Lung (tissue), 12 donors: ENCODE measurements around the gene TGFBR1. TPM values are rescaled to one million over a fixed set of nuclear protein-coding genes. Genes with fewer than 3 reads are reported as not detected.

ENCODE experiments used
- ATAC-seq: fragments of 200-7000 bp; cut with Tn5 transposase; one replicate; pipeline ENCODE4 v1.9.1; 2020; ENCODE audit warnings: moderate number of reproducible peaks; ENCODE audit not compliant: insufficient read depth, low FRiP score
- DNase-seq, 3 donors: peaks; one replicate each; pipeline ENCODE4 v3.0.0-alpha.2; 2013 to 2017
- H3K27ac ChIP-seq, 2 donors: one replicate each; pipeline ENCODE4 v1.5.1; 2013; ENCODE audit warnings: mild to moderate bottlenecking in 2 of 2, moderate library complexity in 2 of 2, control low read depth in 1 of 2, inconsistent platforms in 1 of 2, low read depth in 1 of 2, low read length in 1 of 2
- H3K27me3 ChIP-seq, 3 donors: one replicate each; pipeline ENCODE4 v1.5.1; 2013; ENCODE audit warnings: low read length in 2 of 3; ENCODE audit not compliant: control insufficient read depth in 3 of 3, insufficient read depth in 3 of 3
- H3K36me3 ChIP-seq, 4 donors: one replicate each; pipeline ENCODE4 v1.5.1; 2013; ENCODE audit warnings: low read length in 4 of 4, mild to moderate bottlenecking in 1 of 4, moderate library complexity in 1 of 4; ENCODE audit not compliant: control insufficient read depth in 4 of 4, insufficient read depth in 4 of 4
- H3K4me1 ChIP-seq, 5 donors: one replicate each; pipeline ENCODE4 v1.5.1; 2013; ENCODE audit warnings: low read length in 5 of 5, mild to moderate bottlenecking in 2 of 5, moderate library complexity in 1 of 5; ENCODE audit not compliant: control insufficient read depth in 5 of 5, insufficient read depth in 5 of 5
- H3K4me3 ChIP-seq: one replicate; pipeline ENCODE4 v1.5.1; 2013; ENCODE audit warnings: mild to moderate bottlenecking, control low read depth, moderate library complexity
- H3K9ac ChIP-seq, 2 donors: one replicate each; pipeline ENCODE4 v1.5.1; 2013; ENCODE audit warnings: low read length in 2 of 2, control low read depth in 1 of 2; ENCODE audit not compliant: insufficient read depth in 1 of 2
- H3K9me3 ChIP-seq, 4 donors: one replicate each; pipeline ENCODE4 v1.5.1; 2013; ENCODE audit warnings: low read length in 3 of 4, mild to moderate bottlenecking in 1 of 4, moderate library complexity in 1 of 4; ENCODE audit not compliant: control insufficient read depth in 4 of 4, insufficient read depth in 3 of 4
- WGBS, 2 donors: extraction: QIAGEN DNeasy Blood & Tissue Kit; methylation state at CpG; one replicate each; pipeline ENCODE4 v1.1.7; 2013; 5-methylcytosine and 5-hydroxymethylcytosine counted together
- polyA plus RNA-seq, 2 donors: library from polyadenylated mRNA; stranded (reverse); fragments of 200-250 nt; gene quantifications; one replicate each; pipeline ENCODE4 v1.2.1, GENCODE V29; 2013
- total RNA-seq, 2 donors: library from RNA; depleted of rRNA in 1 of 2; stranded (reverse); fragments of >200 nt in 1 of 2; gene quantifications; one replicate each; pipeline ENCODE4 v1.2.1, GENCODE V29; 2014 to 2021
- TF ChIP-seq, protein P1 (sequence below): IDR thresholded peaks from 2 replicates; pipeline ENCODE4 v1.5.1; 2012; ENCODE audit warnings: mild to moderate bottlenecking; ENCODE audit errors: control extremely low read depth, extremely low read depth
- donor health status: control.
- donor health status: control.
- donor health status: Bipolar disorder and iron deficiency.
- donor health status: healthy.
- donor health status: DM: yes; HTN: yes; CAD: no.

Gene TGFBR1
- total and polyA plus RNA-seq, 4 donors, result 14.2 to 73.2 (median 28.9) TPM

DNA sequence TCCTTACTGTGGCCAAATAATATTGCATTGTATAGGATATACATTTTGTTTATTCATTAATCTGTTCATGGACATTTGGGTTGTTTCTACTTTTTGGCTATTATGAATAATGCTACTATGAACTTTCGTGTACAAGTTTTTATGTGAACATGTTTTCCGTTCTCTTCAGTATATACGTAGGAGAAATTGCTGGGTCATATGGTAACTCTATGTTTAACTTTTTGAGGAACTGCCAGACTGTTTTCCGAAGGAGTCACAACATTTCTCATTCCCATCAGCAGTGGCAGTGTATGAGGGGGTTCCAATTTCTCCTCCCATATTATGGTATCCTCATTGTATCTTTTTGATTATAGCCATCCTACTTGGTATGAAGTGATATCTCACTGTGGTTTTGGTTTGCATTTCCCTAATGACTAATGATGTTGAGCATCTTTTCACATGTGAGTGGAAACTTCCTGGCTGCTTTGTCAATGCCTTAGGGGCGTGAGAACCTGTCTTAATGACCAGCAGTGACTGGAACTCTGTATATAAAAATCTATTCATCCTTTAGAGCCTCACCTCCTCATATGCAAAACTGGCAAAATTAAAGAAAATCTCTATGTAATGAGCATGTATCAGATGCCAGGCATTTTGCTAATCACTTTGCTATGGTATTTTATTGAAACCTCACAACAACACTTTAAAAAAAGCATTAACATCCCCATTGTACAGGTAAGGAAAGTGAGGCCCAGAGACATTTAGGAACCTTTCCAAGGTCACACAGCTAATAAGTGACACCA lies 47.8 kb upstream of the TGFBR1 start:
- TF ChIP-seq, protein P1, sequence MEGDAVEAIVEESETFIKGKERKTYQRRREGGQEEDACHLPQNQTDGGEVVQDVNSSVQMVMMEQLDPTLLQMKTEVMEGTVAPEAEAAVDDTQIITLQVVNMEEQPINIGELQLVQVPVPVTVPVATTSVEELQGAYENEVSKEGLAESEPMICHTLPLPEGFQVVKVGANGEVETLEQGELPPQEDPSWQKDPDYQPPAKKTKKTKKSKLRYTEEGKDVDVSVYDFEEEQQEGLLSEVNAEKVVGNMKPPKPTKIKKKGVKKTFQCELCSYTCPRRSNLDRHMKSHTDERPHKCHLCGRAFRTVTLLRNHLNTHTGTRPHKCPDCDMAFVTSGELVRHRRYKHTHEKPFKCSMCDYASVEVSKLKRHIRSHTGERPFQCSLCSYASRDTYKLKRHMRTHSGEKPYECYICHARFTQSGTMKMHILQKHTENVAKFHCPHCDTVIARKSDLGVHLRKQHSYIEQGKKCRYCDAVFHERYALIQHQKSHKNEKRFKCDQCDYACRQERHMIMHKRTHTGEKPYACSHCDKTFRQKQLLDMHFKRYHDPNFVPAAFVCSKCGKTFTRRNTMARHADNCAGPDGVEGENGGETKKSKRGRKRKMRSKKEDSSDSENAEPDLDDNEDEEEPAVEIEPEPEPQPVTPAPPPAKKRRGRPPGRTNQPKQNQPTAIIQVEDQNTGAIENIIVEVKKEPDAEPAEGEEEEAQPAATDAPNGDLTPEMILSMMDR, result no peak
- H3K4me3 ChIP-seq, result no peak overlapping the region
- H3K27me3 ChIP-seq, result no peaks in the 10 kb centered on the region
- H3K9ac ChIP-seq, result no peak overlapping the region
- 35 to 64% methylated on average over 5 of the region's 5 CpGs for WGBS, 2 donors
- no peak overlapping the region for H3K27ac ChIP-seq
- DNase-seq (no peak), ATAC-seq (no peak)
- H3K36me3 ChIP-seq, result peaks cover 0 to 2% (median 0%) of the 10 kb centered on the region in 4 donors
- no peaks in the 10 kb centered on the region for H3K9me3 ChIP-seq
- peaks cover 0 to 4% (median 0%) of the 10 kb centered on the region in 5 donors for H3K4me1 ChIP-seq

DNA sequence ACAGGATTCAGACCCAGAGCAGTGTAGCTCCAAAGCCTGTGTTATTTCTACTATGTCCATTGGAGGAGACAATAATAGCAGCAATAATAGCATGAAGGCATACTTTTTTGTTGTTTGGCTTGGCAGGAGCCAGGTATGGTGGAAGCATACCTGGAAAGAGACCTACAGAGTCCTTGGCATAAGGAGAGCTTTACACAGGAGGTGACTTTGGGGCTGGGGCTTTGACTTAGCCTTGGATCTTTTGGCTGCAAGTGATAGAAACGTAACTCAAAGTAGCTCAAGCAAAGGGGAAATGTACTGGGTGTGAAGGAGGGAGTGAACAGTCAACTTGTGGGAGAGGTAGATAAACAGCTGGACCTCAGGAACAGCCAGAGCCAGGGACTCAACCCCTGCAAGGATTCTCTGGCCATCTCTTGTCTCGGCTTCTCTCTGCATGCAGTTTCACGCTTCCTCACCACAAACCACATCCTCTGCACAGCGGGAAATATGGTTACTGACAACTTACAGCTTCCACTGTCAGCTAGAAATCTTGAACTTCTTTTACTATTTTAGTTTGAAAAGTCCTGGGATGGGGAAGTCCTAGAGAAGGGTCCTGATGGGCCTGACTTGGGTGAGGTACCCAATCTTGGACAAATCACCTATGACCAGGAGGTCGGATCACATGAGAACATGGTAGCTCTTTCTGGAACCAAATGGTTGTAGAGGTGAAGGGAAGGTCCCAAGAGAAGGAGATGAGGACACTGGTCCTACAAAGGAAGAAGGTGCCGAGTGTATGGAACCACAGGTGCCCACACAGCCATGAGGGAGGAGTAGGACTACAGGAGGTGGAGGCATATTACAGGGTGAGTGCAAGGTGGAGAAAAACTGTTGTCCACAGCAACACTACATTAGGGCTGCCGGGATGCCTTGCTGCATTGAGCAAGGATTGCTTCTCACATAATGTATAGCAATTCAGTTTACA lies 47.0 kb upstream of the TGFBR1 start:
- H3K27ac ChIP-seq, result peak overlapping the region in 1 of 2 donors; percentile 76
- ATAC-seq (peak; percentile 49), DNase-seq (peak in 1 of 3 donors; percentile 21)
- H3K4me3 ChIP-seq, result no peak overlapping the region
- H3K4me1 ChIP-seq, result peaks cover 0 to 4% (median 0%) of the 10 kb centered on the region in 5 donors
- no peaks in the 10 kb centered on the region for H3K9me3 ChIP-seq
- TF ChIP-seq, protein P1, result no peak
- H3K9ac ChIP-seq, result no peak overlapping the region
- H3K36me3 ChIP-seq, result peaks cover 0 to 2% (median 0%) of the 10 kb centered on the region in 4 donors
- WGBS, 2 donors, result 31 to 62% methylated on average over 7 of the region's 7 CpGs
- no peaks in the 10 kb centered on the region for H3K27me3 ChIP-seq

DNA sequence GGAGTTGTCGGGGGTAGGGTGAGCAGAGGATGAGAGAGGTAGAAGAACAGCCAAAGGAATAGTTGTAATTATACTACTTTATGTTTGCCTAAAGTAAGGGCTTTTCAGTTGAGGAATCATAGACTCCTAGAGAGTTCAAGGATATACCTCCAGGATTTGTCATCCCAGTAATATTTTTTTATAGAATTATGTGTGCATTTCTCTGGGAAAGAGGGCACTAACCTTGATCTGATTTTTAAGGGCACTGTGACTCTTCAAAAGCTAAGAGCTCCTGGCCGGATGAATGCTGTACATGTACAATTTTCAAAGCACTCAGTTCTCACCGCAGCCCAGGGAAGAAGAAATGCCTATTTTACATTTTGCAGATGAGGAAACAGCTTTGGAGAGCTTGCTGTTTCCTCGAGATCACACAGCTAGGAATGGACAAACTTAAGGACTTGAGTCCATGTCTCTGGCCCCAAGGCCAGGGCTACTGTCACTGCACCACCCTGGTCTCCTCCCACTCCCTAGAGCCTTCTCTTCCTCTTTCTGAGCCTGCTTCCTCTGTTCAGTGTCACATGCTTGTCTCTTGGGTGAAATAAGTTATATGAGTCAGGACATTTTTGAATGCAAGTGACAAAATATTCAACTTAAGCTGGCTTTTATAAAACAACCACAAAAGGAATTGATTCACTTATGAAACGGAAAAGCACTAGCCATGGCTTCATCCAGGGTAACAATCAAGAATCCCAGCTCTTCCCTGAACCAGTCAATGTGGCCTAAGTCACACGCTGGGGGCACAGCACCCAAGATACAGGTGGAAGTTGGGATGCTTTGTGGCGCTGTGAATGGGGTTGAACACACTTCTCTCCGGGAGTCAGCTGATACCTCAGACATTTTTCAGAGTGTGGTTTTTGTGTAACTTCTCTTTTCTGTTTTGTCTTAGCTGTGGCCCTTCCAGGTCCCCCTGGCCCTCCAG lies 45.7 kb upstream of the TGFBR1 start:
- DNase-seq, result no peak
- H3K9ac ChIP-seq, result no peak overlapping the region
- H3K9me3 ChIP-seq, result no peaks in the 10 kb centered on the region
- H3K4me3 ChIP-seq, result no peak overlapping the region
- peak; percentile 66 for ATAC-seq
- no peaks in the 10 kb centered on the region for H3K27me3 ChIP-seq
- peaks cover 0 to 2% (median 0%) of the 10 kb centered on the region in 5 donors for H3K4me1 ChIP-seq
- H3K36me3 ChIP-seq, result peaks cover 0 to 7% (median 0%) of the 10 kb centered on the region in 4 donors
- 40 to 63% methylated on average over 8 of the region's 8 CpGs for WGBS, 2 donors
- peak overlapping the region; percentile 73 to 75 for H3K27ac ChIP-seq
- TF ChIP-seq, protein P1, result no peak
